Thoracic aorta (tissue), 2 donors: ENCODE measurements around the gene EPS8. TPM values are rescaled to one million over a fixed set of nuclear protein-coding genes. Genes with fewer than 3 reads are reported as not detected.

ENCODE experiments used
- ATAC-seq: fragments of 150-250 bp; one replicate; pipeline ENCODE4 v1.8.0; 2017; ENCODE audit warnings: low read depth; ENCODE audit not compliant: insufficient number of reproducible peaks, low FRiP score
- DNase-seq: peaks from one replicate; pipeline ENCODE4 v3.0.0-alpha.2; 2020; ENCODE audit warnings: low spot score
- H3K27ac ChIP-seq, 2 donors: fragments of 200-600 bp; sonication (generic); 1 replicate in 1 of 2; 2 replicates in 1 of 2; pipeline ENCODE4 v1.5.1; 2016; ENCODE audit warnings: mild to moderate bottlenecking in 2 of 2, moderate library complexity in 2 of 2
- H3K27me3 ChIP-seq: fragments of 200-600 bp; sonication (generic); replicated peaks from 2 replicates; pipeline ENCODE4 v1.6.0; 2016; ENCODE audit warnings: mild to moderate bottlenecking; ENCODE audit not compliant: insufficient read depth
- H3K36me3 ChIP-seq: fragments of 200-600 bp; sonication (generic); one replicate; pipeline ENCODE4 v1.5.1; 2016
- H3K4me1 ChIP-seq, 2 donors: fragments of 200-600 bp; sonication (generic); 1 replicate in 1 of 2; 2 replicates in 1 of 2; pipeline versions ENCODE4 v1.5.1 to v1.6.0; 2016; ENCODE audit warnings: low read depth in 2 of 2, mild to moderate bottlenecking in 1 of 2; ENCODE audit not compliant: control insufficient read depth in 1 of 2
- H3K4me3 ChIP-seq: fragments of 200-600 bp; sonication (generic); 2 replicates; pipeline ENCODE4 v1.5.1; 2016; ENCODE audit warnings: mild to moderate bottlenecking
- H3K9me3 ChIP-seq: fragments of 200-600 bp; sonication (generic); 2 replicates; pipeline ENCODE4 v1.5.1; 2016
- CTCF ChIP-seq: fragments of 200-600 bp; sonication (generic); IDR thresholded peaks from one replicate; pipeline ENCODE4 v1.5.1; 2019; ENCODE audit warnings: antibody characterized with exemption
- total RNA-seq, 2 donors: library from RNA; depleted of rRNA; stranded (reverse); fragments of >200 nt; gene quantifications; one replicate each; pipeline versions ENCODE4 v1.1.0 to v1.2.3, GENCODE V29; 2016

The EPS8 gene
- total RNA-seq, 2 donors from 2014 or later = 139 to 188 TPM

GRCh38 chr12:15706010-15706676, 83.0 kb downstream of the EPS8 start:
- DNase-seq (no peak), ATAC-seq (no peak)
- Histone ChIP-seq H3K4me1 (peaks cover 22 to 67% of the 10 kb centered on the region in 2 donors), H3K9me3 (no peaks in the 10 kb centered on the region), H3K27ac (no peak overlapping the region), H3K36me3 (no peaks in the 10 kb centered on the region), H3K27me3 (no peaks in the 10 kb centered on the region), H3K4me3 (no peak overlapping the region)
- TF ChIP-seq CTCF = no peak

- no peak for TF ChIP-seq CTCF
- Histone ChIP-seq H3K9me3 (no peaks in the 10 kb centered on the region), H3K4me3 (no peak overlapping the region)
Measured at GRCh38 chr12:15705606-15706005, 83.6 kb downstream of the EPS8 start.

GRCh38 chr12:15702276-15702675, 86.9 kb downstream of the EPS8 start:
- H3K36me3 ChIP-seq = no peaks in the 10 kb centered on the region
- H3K4me3 ChIP-seq = peak overlapping the region; percentile 40
- no peaks in the 10 kb centered on the region for H3K27me3 ChIP-seq
- peaks cover 52 to 74% of the 10 kb centered on the region in 2 donors for H3K4me1 ChIP-seq
- H3K27ac ChIP-seq = peak overlapping the region; percentile 72 to 81
- TF ChIP-seq CTCF = no peak
- DNase-seq = no peak
- no peak for ATAC-seq
- no peaks in the 10 kb centered on the region for H3K9me3 ChIP-seq

More at GRCh38 chr12:15705606-15706005, 83.6 kb downstream of the EPS8 start:
- no peaks in the 10 kb centered on the region for H3K36me3 ChIP-seq
- DNase-seq (no peak), ATAC-seq (no peak)
- no peak overlapping the region for H3K27ac ChIP-seq
- no peaks in the 10 kb centered on the region for H3K27me3 ChIP-seq
- peaks cover 26 to 71% of the 10 kb centered on the region in 2 donors for H3K4me1 ChIP-seq

- no peaks in the 10 kb centered on the region for H3K9me3 ChIP-seq
- peak overlapping the region; percentile 72 to 81 for H3K27ac ChIP-seq
- peak; percentile 24 for ATAC-seq
- H3K27me3 ChIP-seq = no peaks in the 10 kb centered on the region
- no peaks in the 10 kb centered on the region for H3K36me3 ChIP-seq
- H3K4me3 ChIP-seq = peak overlapping the region; percentile 40
- H3K4me1 ChIP-seq = peaks cover 55 to 75% of the 10 kb centered on the region in 2 donors
- no peak for TF ChIP-seq CTCF
- DNase-seq = no peak
Measured at GRCh38 chr12:15701631-15702156, 87.5 kb downstream of the EPS8 start.

- DNase-seq (no peak), ATAC-seq (no peak)
- peaks cover 55 to 75% of the 10 kb centered on the region in 2 donors for H3K4me1 ChIP-seq
Measured at GRCh38 chr12:15701206-15701605, 88.0 kb downstream of the EPS8 start.

More at GRCh38 chr12:15701206-15701605, 88.0 kb downstream of the EPS8 start:
- no peaks in the 10 kb centered on the region for H3K27me3 ChIP-seq
- peak overlapping the region; percentile 72 to 81 for H3K27ac ChIP-seq
- TF ChIP-seq CTCF = no peak
- no peaks in the 10 kb centered on the region for H3K9me3 ChIP-seq
- no peaks in the 10 kb centered on the region for H3K36me3 ChIP-seq
- peak overlapping the region; percentile 34 for H3K4me3 ChIP-seq
